K562 (cell line): ENCODE measurements around the gene LANCL3. TPM values are rescaled to one million over a fixed set of nuclear protein-coding genes. Genes with fewer than 3 reads are reported as not detected.

Experiments used
- ASH1L ChIP-seq: fragments of 450-650 bp; IDR thresholded peaks from 2 replicates; pipeline ENCODE4 v1.6.1; 2018; ENCODE audit warnings: borderline replicate concordance, mild to moderate bottlenecking, low read depth; ENCODE audit not compliant: partially characterized antibody
- BCL6 ChIP-seq: fragments of 250-450 bp; sonication (Bioruptor Pico); IDR thresholded peaks from 2 replicates; pipeline ENCODE4 v1.4.0; 2020
- BRD4 ChIP-seq: fragments of 200-600 bp; sonication (generic); IDR thresholded peaks from 2 replicates; pipeline ENCODE4 v1.6.1; 2017; ENCODE audit warnings: inconsistent platforms
- CBFA2T2 ChIP-seq: fragments of 450-650 bp; conservative IDR thresholded peaks from 2 replicates; pipeline ENCODE4 v1.6.1; 2017; ENCODE audit warnings: mild to moderate bottlenecking
- CTBP1 ChIP-seq: fragments of 450-650 bp; IDR thresholded peaks from 2 replicates; pipeline ENCODE4 v1.6.1; 2016; ENCODE audit warnings: borderline replicate concordance
- DPF2 ChIP-seq: fragments of 450-650 bp; IDR thresholded peaks from 2 replicates; pipeline ENCODE4 v1.6.1; 2016
- E2F5 ChIP-seq: sonication (generic); formaldehyde crosslinking; IDR thresholded peaks from 2 replicates; pipeline ENCODE4 v1.8.0; 2022; ENCODE audit warnings: mild to moderate bottlenecking, missing genetic modification reagents
- EGR1 ChIP-seq: fragments of 450-650 bp; conservative IDR thresholded peaks from 2 replicates; pipeline ENCODE4 v1.6.1; 2017; ENCODE audit warnings: mild to moderate bottlenecking
- EP300 ChIP-seq: IDR thresholded peaks from 2 replicates; pipeline ENCODE4 v1.6.1; 2012; ENCODE audit warnings: low read length, improper control_type of control experiment
- HDAC1 ChIP-seq, 2 experiments: fragments of 450-650 bp; IDR thresholded peaks; 2 replicates each; pipeline ENCODE4 v1.6.1; 2016 to 2017; ENCODE audit warnings: inconsistent platforms in 1 of 2, mild to moderate bottlenecking in 1 of 2, moderate library complexity in 1 of 2
- KDM1A ChIP-seq, 2 experiments: fragments of 450-650 bp; IDR thresholded peaks; 2 replicates each; pipeline ENCODE4 v1.6.1; 2016; ENCODE audit warnings: mild to moderate bottlenecking in 2 of 2
- MITF ChIP-seq: IDR thresholded peaks from 2 replicates; pipeline ENCODE4 v1.6.1; 2014; ENCODE audit warnings: antibody characterized with exemption
- MTA2 ChIP-seq: fragments of 450-650 bp; IDR thresholded peaks from 2 replicates; pipeline ENCODE4 v1.6.1; 2016; ENCODE audit warnings: low read depth
- NR2C2 ChIP-seq, 2 experiments: fragments of 200-800 bp in 1 of 2; sonication (Bioruptor generic) in 1 of 2; sonication (generic) in 1 of 2; formaldehyde crosslinking in 1 of 2; IDR thresholded peaks; 2 replicates each; pipeline versions ENCODE4 v1.6.1 to v1.8.0; 2016 to 2022; ENCODE audit warnings: mild to moderate bottlenecking in 1 of 2, missing compliant biosample characterization in 1 of 2, missing genetic modification characterization in 1 of 2, missing genetic modification reagents in 1 of 2
- RAD51 ChIP-seq: fragments of 450-650 bp; IDR thresholded peaks from 2 replicates; pipeline ENCODE4 v1.7.1; 2016; ENCODE audit warnings: low read depth, mild to moderate bottlenecking, borderline replicate concordance
- SOX6 ChIP-seq: fragments of 450-650 bp; IDR thresholded peaks from 2 replicates; pipeline ENCODE4 v1.6.1; 2014; ENCODE audit warnings: mild to moderate bottlenecking
- TAF9B ChIP-seq: fragments of 450-650 bp; IDR thresholded peaks from 2 replicates; pipeline ENCODE4 v1.6.1; 2018; ENCODE audit warnings: mild to moderate bottlenecking; ENCODE audit not compliant: partially characterized antibody
- TBL1XR1 ChIP-seq, 2 experiments: IDR thresholded peaks; 2 replicates each; pipeline ENCODE4 v1.6.1; 2012; ENCODE audit warnings: improper control_type of control experiment in 2 of 2, low read length in 2 of 2, mild to moderate bottlenecking in 1 of 2
- TCF3 ChIP-seq: sonication (generic); formaldehyde crosslinking; IDR thresholded peaks from 2 replicates; pipeline ENCODE4 v1.4.0; 2020; ENCODE audit warnings: mild to moderate bottlenecking, missing genetic modification reagents
- TFE3 ChIP-seq: fragments of 450-650 bp; formaldehyde crosslinking; IDR thresholded peaks from 2 replicates; pipeline ENCODE4 v1.4.0; 2020; ENCODE audit warnings: mild to moderate bottlenecking, mixed read lengths
- TOE1 ChIP-seq, 2 experiments: fragments of 450-650 bp in 1 of 2; sonication (generic) in 1 of 2; formaldehyde crosslinking in 1 of 2; IDR thresholded peaks; 2 replicates each; pipeline versions ENCODE4 v1.7.1 to v1.8.0; 2016 to 2022; ENCODE audit warnings: borderline replicate concordance in 2 of 2, mild to moderate bottlenecking in 2 of 2, antibody characterized with exemption in 1 of 2, inconsistent platforms in 1 of 2, low read depth in 1 of 2, missing genetic modification reagents in 1 of 2, moderate library complexity in 1 of 2
- TRIM24 ChIP-seq, 2 experiments: fragments of 450-650 bp; IDR thresholded peaks; 2 replicates each; pipeline ENCODE4 v1.6.1; 2016
- ZBTB43 ChIP-seq: sonication (generic); formaldehyde crosslinking; IDR thresholded peaks from 2 replicates; pipeline ENCODE4 v1.8.0; 2023; ENCODE audit warnings: mild to moderate bottlenecking, missing genetic modification reagents
- ZFX ChIP-seq: sonication (generic); formaldehyde crosslinking; IDR thresholded peaks from 2 replicates; pipeline ENCODE4 v1.8.0; 2022; ENCODE audit warnings: mild to moderate bottlenecking, missing genetic modification reagents, moderate library complexity
- ZNF324 ChIP-seq: fragments of 250-450 bp; sonication (Bioruptor Pico); IDR thresholded peaks from 2 replicates; pipeline ENCODE4 v1.4.0; 2020; ENCODE audit warnings: mild to moderate bottlenecking
- ZNF644 ChIP-seq: fragments of 200-800 bp; sonication (Bioruptor generic); IDR thresholded peaks from 2 replicates; pipeline ENCODE4 v1.6.1; 2016; ENCODE audit warnings: low read depth, missing genetic modification characterization, missing compliant biosample characterization
- polyA plus RNA-seq, 8 experiments: library from polyadenylated mRNA; depleted of rRNA in 4 of 8; stranded (reverse) in 5 of 8; unstranded in 3 of 8; fragments of >200 nt; fragmentation: Nextera tagmentation in 2 of 8; fragmentation: Illumina TruSeq in 1 of 8; extraction: Ambion mirVana in 2 of 8; extraction: Trizol in 1 of 8; gene quantifications; 2 replicates each; pipeline versions ENCODE4 v1.2.1 to v1.2.3, GENCODE V29; 2011 to 2014; ENCODE audit warnings: inconsistent platforms in 1 of 8, missing spikeins in 1 of 8
- total RNA-seq, 7 experiments: library from RNA; depleted of rRNA in 6 of 7; stranded (reverse); fragments of >200 nt in 6 of 7; fragmentation: Illumina TruSeq in 2 of 7; extraction: Trizol in 2 of 7; gene quantifications; 2 replicates each; pipeline versions ENCODE4 v1.2.1 to v1.2.3, GENCODE V29; 2011 to 2021; ENCODE audit warnings: low replicate concordance in 1 of 7

LANCL3 gene
- total and polyA plus RNA-seq, 9 of the 15 experiments (the other 6 are each of a cell fraction or from before 2014, with no cell fraction given): 0.41 to 1.5 (median 0.58) TPM

- TF ChIP-seq EGR1 (no peak), ZNF644 (tag) (peak; percentile 59; the same call in 1 of the 2 replicates), TRIM24 (IDR thresholded peaks at IDR 0.05) (peak in 1 of 2 experiments; percentile 44; a peak in 1 of 4 replicates), ASH1L (no peak), HDAC1 (IDR thresholded peaks at IDR 0.05) (peak in 1 of 2 experiments; percentile 50; a peak in 2 of 4 replicates), TCF3 (CRISPR knock-in tag) (peak; percentile 76), KDM1A (IDR thresholded peaks at IDR 0.05) (peak; percentile 69 to 75), DPF2 (peak; percentile 58; the same call in 1 of the 2 replicates), TBL1XR1 (IDR thresholded peaks at IDR 0.05; ENCODE audit: low read length in 2 of 2) (0 out of 4 replicates have a peak, but pooled peaks of 1 of the 2 experiments have one; percentile 12), BCL6 (CRISPR knock-in tag) (no peak), E2F5 (CRISPR knock-in tag) (no peak), MTA2 (peak; percentile 64), TAF9B (no peak), MITF (0 out of 2 replicates have a peak, but pooled peaks have one; percentile 19), CTBP1 (peak; percentile 49; the same call in 1 of the 2 replicates), TOE1 (IDR thresholded peaks at IDR 0.05; ENCODE audit: borderline replicate concordance) (peak; percentile 82), TOE1 (CRISPR knock-in tag; IDR thresholded peaks at IDR 0.05; ENCODE audit: borderline replicate concordance, low read depth) (no peak), TFE3 (peak; percentile 83), NR2C2 (CRISPR knock-in tag; IDR thresholded peaks at IDR 0.05) (no peak), NR2C2 (tag; IDR thresholded peaks at IDR 0.05) (peak; percentile 41; the same call in 1 of the 2 replicates), EP300 (peak; percentile 62), CBFA2T2 (peak; percentile 79), ZBTB43 (CRISPR knock-in tag) (no peak), SOX6 (peak; percentile 53; the same call in 1 of the 2 replicates), BRD4 (no peak), ZFX (CRISPR knock-in tag) (peak; percentile 54), ZNF324 (CRISPR knock-in tag) (no peak), RAD51 (peak; percentile 50)
Observed at GRCh38 chrX:37679888-37680287, 108.4 kb downstream of the LANCL3 start (continued).
